Prostate gland (tissue), 2 donors: ENCODE data around the gene C2orf68. TPM values are rescaled to one million over a fixed set of nuclear protein-coding genes. Genes with fewer than 3 reads are reported as not detected.

Source experiments
- DNase-seq: peaks from one replicate; pipeline ENCODE4 v3.0.0-alpha.2; 2019; ENCODE audit warnings: low spot score
- H3K27ac ChIP-seq, 2 donors: fragments of 200-600 bp; sonication (generic); 2 replicates each; pipeline ENCODE4 v1.5.1; 2017 to 2019
- H3K27me3 ChIP-seq: fragments of 200-600 bp; sonication (generic); replicated peaks from 2 replicates; pipeline ENCODE4 v1.5.1; 2019; ENCODE audit not compliant: insufficient read depth
- H3K36me3 ChIP-seq, 2 donors: fragments of 200-600 bp; sonication (generic); 1 replicate in 1 of 2; 2 replicates in 1 of 2; pipeline versions ENCODE4 v1.5.1 to v1.8.1; 2017 to 2019
- H3K4me1 ChIP-seq: fragments of 200-600 bp; sonication (generic); replicated peaks from 2 replicates; pipeline ENCODE4 v1.5.1; 2019
- H3K4me3 ChIP-seq, 2 donors: fragments of 200-600 bp; sonication (generic); 2 replicates each; pipeline ENCODE4 v1.5.1; 2017 to 2019
- H3K9me3 ChIP-seq: fragments of 200-600 bp; sonication (generic); 2 replicates; pipeline ENCODE4 v1.5.1; 2017
- CTCF ChIP-seq, 4 experiments: fragments of 200-600 bp in 2 of 4; fragments of 450-650 bp in 2 of 4; sonication (generic) in 2 of 4; IDR thresholded peaks; 1 replicate in 3 of 4; 2 replicates in 1 of 4; pipeline ENCODE4 v1.5.1; 2016 to 2019; ENCODE audit warnings: antibody characterized with exemption in 4 of 4, mild to moderate bottlenecking in 2 of 4, moderate library complexity in 2 of 4
- POLR2A ChIP-seq: fragments of 450-650 bp; IDR thresholded peaks from one replicate; pipeline ENCODE4 v1.6.1; 2016; ENCODE audit warnings: antibody characterized with exemption, mild to moderate bottlenecking
- POLR2AphosphoS5 ChIP-seq: sonication (generic); formaldehyde crosslinking; IDR thresholded peaks from one replicate; pipeline ENCODE4 v1.6.1; 2017; ENCODE audit warnings: antibody characterized with exemption
- WGBS: methylation state at CpG from one replicate; pipeline ENCODE4 v1.1.5; 2018; 5-methylcytosine and 5-hydroxymethylcytosine counted together
- intact Hi-C: fragments of 100-400 bp; cut with DNase I; formaldehyde crosslinking; loops from one replicate; pipeline ENCODE4 v1.14.2; 2022
- total RNA-seq, 2 donors: library from RNA; depleted of rRNA; stranded (reverse); fragments of >200 nt; gene quantifications; one replicate each; pipeline ENCODE4 v1.1.0, GENCODE V29; 2016

The C2orf68 gene
- total RNA-seq, 2 donors from 2014 or later, result 16.1 to 26.1 TPM

GRCh38 chr2:85585781-85586105, 26.1 kb downstream of the C2orf68 start:
- H3K9me3 ChIP-seq, result no peaks in the 10 kb centered on the region
- intact Hi-C loops, result no loop called here
- H3K4me3 ChIP-seq, result no peak overlapping the region
- no peaks in the 10 kb centered on the region for H3K36me3 ChIP-seq
- TF ChIP-seq POLR2A (no peak), CTCF (IDR thresholded peaks at IDR 0.05) (no peak), POLR2AphosphoS5 (no peak)
- no peaks in the 10 kb centered on the region for H3K27me3 ChIP-seq
- no peak for DNase-seq
- H3K27ac ChIP-seq, result peak overlapping the region; percentile 76 to 86
- WGBS, result 75% methylated on average over 1 of the region's 1 CpG
- peaks cover 9% of the 10 kb centered on the region for H3K4me1 ChIP-seq

GRCh38 chr2:85584857-85585780, 26.7 kb downstream of the C2orf68 start:
- peak overlapping the region; percentile 76 to 86 for H3K27ac ChIP-seq
- peak; percentile 56 for DNase-seq
- TF ChIP-seq CTCF (IDR thresholded peaks at IDR 0.05) (no peak), POLR2A (no peak), POLR2AphosphoS5 (peak; percentile 66)
- H3K27me3 ChIP-seq, result no peaks in the 10 kb centered on the region
- peaks cover 10% of the 10 kb centered on the region for H3K4me1 ChIP-seq
- H3K4me3 ChIP-seq, result peak overlapping the region; percentile 42 to 43
- WGBS, result 27% methylated on average over 9 of the region's 9 CpGs
- H3K36me3 ChIP-seq, result no peaks in the 10 kb centered on the region
- H3K9me3 ChIP-seq, result no peaks in the 10 kb centered on the region
- intact Hi-C loops, result no loop called here

- TF ChIP-seq POLR2AphosphoS5, result no peak
- TF ChIP-seq POLR2A, result no peak
- TF ChIP-seq CTCF (IDR thresholded peaks at IDR 0.05), result no peak
- 17% methylated on average over 25 of the region's 52 CpGs for WGBS
- H3K27ac ChIP-seq, result peak within 1 kb of the TSS; percentile 76 to 86
- H3K4me3 ChIP-seq, result peak within 1 kb of the TSS; percentile 42 to 43
- no peak for DNase-seq
- no peaks in the 10 kb centered on the region for H3K36me3 ChIP-seq
- H3K4me1 ChIP-seq, result peaks cover 13% of the 10 kb centered on the region
- no peaks in the 10 kb centered on the region for H3K9me3 ChIP-seq
- intact Hi-C loops, result no loop called here
- H3K27me3 ChIP-seq, result no peaks in the 10 kb centered on the region
These were observed 27.5 kb downstream of the C2orf68 start, which contains the start of gene VAMP5 for GRCh38 chr2:85584354-85584856. VAMP5 (plus strand) TSS chr2:85584431; CDS start chr2:85584491, 60 bp downstream.

- Histone ChIP-seq H3K4me1 (peaks cover 17% of the 10 kb centered on the region), H3K36me3 (no peaks in the 10 kb centered on the region), H3K27ac (peak overlapping the region; percentile 76 to 86), H3K9me3 (no peaks in the 10 kb centered on the region), H3K27me3 (no peaks in the 10 kb centered on the region), H3K4me3 (peak overlapping the region; percentile 42 to 43)
- intact Hi-C loops, result no loop called here
- DNase-seq, result no peak
- TF ChIP-seq POLR2AphosphoS5, result no peak
- TF ChIP-seq CTCF (IDR thresholded peaks at IDR 0.05), result no peak
- no peak for TF ChIP-seq POLR2A
- WGBS, result 27% methylated on average over 16 of the region's 16 CpGs
These were observed 28.1 kb downstream of the C2orf68 start for GRCh38 chr2:85583667-85584353.
